HG02938 (cell line): ENCODE measurements around the gene NGF.

Experiments used
- ATAC-seq: cut with Tn5 transposase; IDR thresholded peaks from one replicate; pipeline ENCODE4 v1.9.1; 2021; ENCODE audit warnings: mild to moderate bottlenecking, moderate library complexity; ENCODE audit not compliant: unreplicated experiment

Gene NGF

GRCh38 chr1:115337276-115337632, 795 bp downstream of the NGF start:
- ATAC-seq = no peak

DNA sequence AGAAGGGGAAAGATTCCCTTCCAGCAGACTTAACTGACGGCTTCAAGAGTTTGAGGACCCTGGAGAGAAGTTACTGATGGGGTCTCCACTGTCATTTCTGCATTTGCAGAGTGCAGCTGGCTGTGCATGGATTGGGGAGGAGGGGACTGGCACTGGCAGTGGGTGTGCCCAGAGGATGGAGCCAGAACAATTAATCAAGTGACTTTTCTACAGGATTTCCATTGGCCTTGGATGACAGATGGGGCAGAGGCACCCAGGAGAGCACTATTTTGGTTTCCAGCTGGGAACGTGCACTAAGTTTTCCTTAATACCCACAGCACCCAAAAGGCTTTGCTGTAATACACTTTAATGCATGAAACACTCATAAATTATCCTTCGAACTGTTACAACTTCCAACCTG, 1.3 kb downstream of the NGF start:
- ATAC-seq = no peak

- ATAC-seq = no peak
These were observed 5.0 kb downstream of the NGF start for GRCh38 chr1:115332813-115333608.

GRCh38 chr1:115331558-115332331, 6.3 kb downstream of the NGF start:
- no peak for ATAC-seq

DNA sequence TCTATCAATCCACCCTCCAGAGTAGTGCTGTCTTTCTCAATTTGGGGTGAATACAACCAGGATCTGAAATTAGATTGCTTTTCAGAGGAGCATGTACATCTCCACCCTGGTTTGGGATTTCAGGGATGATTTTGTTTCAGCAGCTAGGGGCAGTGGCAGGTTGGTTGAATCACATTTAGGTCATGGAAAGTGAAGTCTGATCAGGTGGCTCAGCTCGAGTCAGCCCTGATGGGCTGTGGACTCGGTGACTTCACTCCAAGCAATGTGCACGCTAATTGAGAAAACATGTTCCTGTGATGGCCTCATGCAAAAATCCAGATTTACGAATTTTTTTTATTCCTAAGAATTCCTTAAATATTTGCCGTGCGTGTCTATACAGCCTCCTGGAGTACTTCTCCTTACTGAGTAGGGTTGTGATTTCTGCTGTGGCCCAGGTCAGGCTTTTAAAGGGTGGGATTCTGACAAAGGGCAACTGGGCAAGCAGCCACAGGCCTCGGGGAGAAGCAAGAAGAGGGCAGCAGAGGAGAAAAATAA, 7.5 kb downstream of the NGF start:
- ATAC-seq = no peak

DNA sequence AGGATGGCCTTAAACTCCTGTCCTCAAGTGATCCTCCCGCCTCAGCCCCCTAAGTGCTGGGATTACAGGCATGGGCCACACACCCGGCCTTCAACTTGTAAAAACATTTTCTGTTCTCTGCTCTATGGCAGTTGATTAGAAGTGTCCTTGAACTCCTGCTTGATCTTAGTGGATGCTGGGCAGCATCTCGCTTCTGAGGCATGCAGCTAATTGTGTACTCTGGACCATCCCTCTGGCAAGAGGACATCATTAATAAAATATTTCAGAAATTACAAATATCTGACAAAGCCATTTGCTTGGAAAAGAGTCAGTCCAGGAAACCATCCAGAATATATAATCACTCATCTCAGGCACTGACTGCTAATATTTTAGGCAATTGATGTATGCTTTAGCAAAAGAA, 8.1 kb downstream of the NGF start:
- ATAC-seq = no peak

DNA sequence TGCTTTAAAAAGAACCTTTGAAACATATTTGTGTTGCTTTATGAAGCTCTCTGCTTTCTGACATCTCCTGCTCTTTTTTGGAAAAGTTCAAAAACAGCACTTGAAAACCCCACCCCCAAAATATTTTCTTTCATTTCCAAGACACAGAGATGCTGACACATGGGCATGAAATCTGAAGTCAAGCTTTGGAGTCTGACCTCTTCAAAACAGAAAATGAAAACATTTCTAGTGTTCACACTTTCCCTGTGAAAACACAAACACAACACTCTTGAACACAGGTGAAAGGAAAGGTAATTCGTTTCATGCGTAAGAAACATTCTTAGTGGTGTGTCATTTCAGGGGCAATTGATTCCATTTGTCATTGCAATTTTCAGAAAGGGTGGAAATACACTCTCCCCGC, 10.8 kb downstream of the NGF start:
- ATAC-seq = no peak

- no peak for ATAC-seq
These were observed 11.6 kb downstream of the NGF start for GRCh38 chr1:115326419-115326818.

- no peak for ATAC-seq
These were observed 12.2 kb downstream of the NGF start for GRCh38 chr1:115325874-115326273.

GRCh38 chr1:115324649-115325420, 13.2 kb downstream of the NGF start:
- ATAC-seq = no peak

GRCh38 chr1:115323366-115324004, 14.6 kb downstream of the NGF start:
- ATAC-seq = no peak

- ATAC-seq = no peak
These were observed 15.4 kb downstream of the NGF start for GRCh38 chr1:115322631-115323030.

GRCh38 chr1:115320377-115320776, 17.7 kb downstream of the NGF start:
- no peak for ATAC-seq

GRCh38 chr1:115319706-115320105, 18.3 kb downstream of the NGF start:
- no peak for ATAC-seq

DNA sequence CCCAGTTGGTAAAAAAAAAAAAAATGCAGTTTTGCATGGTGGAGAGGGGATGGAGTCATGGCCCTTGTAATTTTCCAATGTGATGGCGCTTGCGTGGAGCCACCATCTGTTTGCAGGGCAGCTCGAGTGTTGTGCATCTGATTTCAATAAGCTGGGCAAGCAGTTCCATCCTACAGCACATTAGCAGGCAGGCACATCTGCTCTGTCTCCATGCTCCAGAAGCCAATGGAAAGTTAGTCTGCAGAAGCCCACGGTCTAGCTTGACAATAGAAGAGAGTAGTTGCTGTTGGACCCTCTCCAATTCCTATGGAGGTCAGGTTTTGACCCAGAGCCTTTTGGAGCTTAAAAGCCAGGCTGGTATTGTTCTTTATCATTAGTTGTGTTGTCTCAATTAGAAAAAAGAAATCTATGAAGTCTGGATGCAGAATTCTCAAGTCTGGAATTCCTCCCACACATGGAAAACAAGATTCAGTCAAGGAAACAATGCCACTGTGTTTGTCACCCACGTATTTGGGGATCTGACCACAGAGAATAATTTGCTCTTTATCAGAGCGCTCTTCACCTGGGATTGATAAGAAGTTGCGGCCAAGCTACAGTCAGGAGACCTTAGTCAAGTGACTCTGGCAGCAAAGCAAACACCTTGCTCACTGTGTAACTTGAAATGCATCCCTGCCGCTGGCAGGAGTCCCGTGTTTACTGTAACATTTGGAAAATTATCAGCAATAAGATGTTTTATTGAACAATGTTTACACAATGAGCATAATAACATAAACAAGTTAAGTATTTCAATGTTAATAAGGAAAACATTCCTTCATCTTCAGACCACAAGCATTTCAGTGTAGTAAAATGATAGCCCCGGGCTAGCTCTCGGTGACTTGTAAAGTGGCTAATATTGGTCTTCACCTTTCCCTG, 20.7 kb downstream of the NGF start:
- ATAC-seq = no peak

- no peak for ATAC-seq
These were observed 23.3 kb downstream of the NGF start for GRCh38 chr1:115314765-115315164.

DNA sequence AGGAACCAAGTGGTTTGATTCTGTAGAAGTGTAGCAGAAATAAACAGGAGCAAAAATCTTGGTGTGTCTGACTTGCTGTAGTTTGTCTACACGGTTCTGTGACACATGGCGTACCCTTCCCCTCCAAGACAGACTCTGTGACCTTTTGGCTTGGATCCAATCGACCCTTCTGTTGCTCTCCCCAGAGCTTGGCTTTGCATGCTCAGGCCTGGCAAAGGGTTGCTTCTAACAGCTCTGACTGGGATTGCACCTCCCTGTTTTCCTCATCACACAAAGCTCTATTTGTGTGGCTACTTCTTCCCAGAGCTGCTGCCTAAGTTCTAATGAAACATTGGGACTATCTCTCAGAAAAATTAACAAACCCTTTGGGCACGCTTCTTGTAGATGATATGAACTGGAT, 24.0 kb downstream of the NGF start:
- no peak for ATAC-seq

- ATAC-seq = no peak
These were observed 24.9 kb downstream of the NGF start for GRCh38 chr1:115313182-115313581.

- no peak for ATAC-seq
These were observed 25.3 kb downstream of the NGF start for GRCh38 chr1:115312742-115313141.

DNA sequence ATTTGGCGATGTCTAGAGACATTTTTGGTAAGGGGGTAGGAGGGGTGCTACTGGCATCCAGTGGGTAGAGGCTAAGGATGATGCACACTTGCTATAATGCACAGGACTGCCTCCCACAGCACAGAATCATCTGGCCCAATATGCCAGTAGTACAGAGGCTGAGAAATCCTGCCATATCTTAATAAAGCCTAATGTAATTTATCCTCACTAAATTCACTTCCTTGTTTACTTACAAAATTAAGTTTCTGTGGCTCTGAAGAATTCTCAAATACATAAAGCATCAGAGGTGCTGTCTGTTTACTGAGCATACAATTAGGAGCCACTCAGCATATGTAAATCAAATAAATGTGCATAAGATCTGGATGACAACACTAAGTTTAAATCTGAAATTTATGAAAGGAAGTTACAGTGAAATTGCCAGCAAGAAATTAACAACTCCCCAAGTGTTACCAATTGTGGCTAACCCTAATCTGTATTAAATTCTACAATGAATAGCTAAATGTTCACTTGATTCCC, 26.5 kb downstream of the NGF start:
- no peak for ATAC-seq
